ACHN (cell line): ENCODE data around the gene TAT.
"Not testable (repeated sequence)": the region's sequence is repeated elsewhere in the genome, so short reads cannot be mapped to it uniquely, and the experiment has no call there.

Experiments
- DNase-seq: peaks from one replicate; pipeline ENCODE4 v3.0.0-alpha.2; 2015
- in situ Hi-C: cut with HindIII; loops from 2 replicates; pipeline ENCODE4 v1.10.0; 2017; ENCODE audit warnings: low sequenced_read_pairs, low pct_ligation_motif_present, low pct_unique_long_range_greater_than_20kb

The TAT gene

DNA sequence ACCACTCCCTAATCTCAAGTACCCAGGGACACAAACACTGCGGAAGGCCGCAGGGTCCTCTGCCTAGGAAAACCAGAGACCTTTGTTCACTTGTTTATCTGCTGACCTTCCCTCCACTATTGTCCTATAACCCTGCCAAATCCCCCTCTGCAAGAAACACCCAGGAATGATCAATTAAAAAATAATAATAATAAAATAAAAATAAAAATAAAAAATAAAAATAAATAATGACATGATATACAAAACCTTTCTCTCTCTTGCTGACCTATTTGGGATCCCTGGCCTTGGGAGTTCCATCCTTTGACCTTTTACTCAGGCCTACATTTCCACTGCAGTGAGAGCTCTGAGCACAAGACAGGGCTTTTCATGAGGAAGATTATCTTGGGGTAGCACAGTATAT lies 13.2 kb upstream of the TAT start:
- not testable (repeated sequence) for DNase-seq

DNA sequence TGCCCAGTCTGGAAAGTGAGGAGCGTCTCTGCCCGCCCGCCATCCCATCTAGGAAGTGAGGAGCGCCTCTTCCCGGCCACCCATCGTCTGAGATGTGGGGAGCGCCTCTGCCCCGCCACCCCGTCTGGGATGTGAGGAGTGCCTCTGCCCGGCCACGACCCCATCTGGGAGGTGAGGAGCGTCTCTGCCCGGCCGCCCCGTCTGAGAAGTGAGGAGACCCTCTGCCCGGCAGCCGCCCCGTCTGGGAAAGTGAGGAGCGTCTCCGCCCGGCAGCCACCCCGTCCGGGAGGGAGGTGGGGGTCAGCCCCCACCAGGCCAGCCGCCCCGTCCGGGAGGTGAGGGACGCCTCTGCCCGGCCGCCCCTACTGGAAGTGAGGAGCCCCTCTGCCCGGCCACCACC lies 12.4 kb upstream of the TAT start:
- DNase-seq, in situ Hi-C loops: not testable (repeated sequence)

More for the DNA sequence above, 13.2 kb upstream of the TAT start:
- in situ Hi-C loops: not testable (repeated sequence)

GRCh38 chr16:71585318-71585703 lies 8.4 kb upstream of the TAT start:
- DNase-seq: no peak
- in situ Hi-C loops: no loop called here

DNA sequence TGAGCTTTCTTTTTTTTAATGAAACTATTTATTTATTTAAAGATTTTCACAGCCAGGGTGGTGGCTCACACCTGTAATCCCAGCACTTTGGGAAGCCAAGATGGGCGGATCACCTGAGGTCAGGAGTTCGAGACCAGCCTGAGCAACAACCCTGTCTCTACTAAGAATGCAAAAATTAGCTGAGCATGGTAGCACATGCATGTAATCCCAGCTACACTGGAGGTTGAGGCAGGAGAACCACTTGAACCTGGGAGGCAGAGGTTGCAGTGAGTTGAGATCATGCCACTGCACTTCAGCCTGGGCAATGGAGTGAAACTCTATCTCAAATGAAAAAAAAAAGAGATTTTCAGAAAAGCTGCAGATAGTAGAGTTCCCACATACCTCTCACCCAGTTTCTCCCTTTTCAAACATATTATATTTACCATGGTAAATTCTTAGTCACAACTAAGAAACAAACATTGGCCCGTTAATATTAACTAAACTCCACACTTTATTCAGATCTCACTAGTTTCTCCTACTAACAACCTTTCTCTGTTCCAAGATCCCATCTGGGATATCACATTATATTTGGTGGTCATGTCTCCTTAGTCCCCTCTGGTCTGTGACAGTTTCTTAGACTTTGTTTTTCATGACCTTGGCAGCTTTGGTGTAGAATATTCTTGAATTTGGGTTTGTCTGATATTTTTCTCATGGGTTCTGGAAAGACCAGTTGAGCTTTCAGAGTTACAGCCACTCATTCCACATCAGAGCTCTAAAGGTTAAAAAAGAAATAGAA lies 7.8 kb upstream of the TAT start:
- in situ Hi-C loops: no loop called here
- DNase-seq: no peak

DNA sequence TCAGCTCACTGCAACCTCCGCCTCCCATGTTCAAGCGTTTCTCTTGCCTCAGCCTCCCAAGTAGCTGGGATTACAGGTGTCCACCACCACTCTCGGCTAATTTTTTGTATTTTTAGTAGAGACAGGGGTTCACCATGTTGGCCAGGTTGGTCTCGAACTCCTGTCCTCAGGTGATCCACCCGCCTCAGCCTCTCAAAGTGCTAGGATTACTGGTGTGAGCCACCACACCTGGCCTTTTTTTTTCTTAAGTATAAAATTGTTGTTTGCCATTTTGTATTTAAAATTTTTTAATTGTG lies 5.6 kb upstream of the TAT start:
- in situ Hi-C loops, DNase-seq: not testable (repeated sequence)

DNA sequence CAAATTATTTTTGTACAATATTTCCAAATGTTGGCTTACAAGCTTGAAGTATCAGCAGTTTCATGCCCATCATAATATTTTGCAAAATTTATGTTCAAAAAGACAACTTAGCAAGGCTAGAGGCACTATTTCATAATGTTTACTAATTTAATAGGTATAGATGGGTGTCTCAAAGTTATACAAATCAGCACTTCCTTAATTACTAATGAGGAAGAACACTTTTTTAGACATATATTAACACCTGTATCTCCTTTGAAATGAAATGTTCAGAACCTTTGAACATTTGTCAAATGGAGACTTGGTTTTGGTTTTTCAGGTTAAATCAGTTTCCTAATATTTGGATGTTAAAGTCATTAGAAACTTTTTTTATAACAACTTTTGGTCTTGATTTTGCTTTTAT lies 2.2 kb downstream of the TAT start:
- DNase-seq: no peak
- in situ Hi-C loops: no loop called here

DNA sequence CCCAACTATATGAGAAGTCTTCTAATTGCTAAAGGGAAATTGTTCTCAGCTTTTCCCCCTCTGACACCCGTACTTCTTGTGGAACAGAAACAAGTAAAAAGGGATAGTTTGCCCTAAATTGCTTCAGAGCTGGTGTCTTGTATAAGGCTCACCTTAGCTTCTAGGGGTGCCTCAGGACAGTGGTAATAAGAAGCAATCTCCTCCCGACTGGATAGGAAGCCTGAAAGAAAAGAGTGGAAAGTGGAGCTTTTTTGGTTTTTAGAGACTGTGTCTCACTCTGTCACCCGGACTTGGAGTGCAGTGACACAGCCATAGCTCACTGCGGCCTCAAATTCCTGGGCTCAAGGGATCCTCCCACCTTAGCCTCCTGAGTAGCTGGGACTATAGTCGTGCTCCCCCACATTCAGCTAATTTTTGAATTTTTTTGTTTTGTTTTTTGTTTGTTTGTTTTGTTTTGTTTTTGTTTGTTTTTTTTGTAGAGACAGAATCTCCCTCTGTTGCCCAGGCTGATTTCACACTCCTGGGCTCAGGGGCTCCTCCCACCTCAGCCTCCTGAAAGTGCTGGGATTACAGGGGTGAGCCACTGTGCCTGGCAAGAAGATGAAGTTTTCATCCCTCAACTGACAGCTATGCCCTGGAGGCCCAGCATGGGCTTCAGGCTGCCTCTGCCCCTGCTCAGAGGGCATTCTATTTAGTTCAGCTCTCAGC lies 3.4 kb downstream of the TAT start:
- in situ Hi-C loops: no loop called here

DNA sequence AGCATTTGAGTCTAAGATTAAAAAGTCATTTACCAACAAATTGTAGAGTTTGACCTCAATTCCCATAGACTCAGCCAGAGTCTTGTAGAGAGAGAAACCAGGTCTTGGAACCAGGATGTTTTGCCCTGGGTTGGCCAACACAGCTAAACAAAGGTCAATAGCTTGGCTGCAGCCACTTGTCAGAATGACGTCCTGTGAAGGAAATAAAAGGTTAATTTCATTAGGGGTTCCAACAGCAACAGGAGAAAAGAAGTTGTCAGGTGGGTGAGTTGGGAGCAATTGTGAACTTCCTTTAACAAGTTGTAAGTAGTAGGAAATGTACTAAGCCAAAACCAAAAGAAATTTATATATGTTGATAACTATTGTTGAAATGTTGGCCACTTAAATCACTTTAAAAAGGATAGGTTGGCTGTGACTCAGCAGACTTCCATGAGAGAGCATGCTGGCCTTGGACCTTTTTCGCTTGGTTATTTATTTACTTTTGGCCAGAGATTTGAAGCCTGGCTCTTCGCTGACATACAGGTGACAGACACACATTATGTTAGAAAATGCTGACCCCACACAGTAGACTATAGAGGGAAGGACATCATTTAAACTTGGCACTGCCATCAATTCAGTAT lies 4.3 kb downstream of the TAT start:
- DNase-seq: peak; percentile 19
- in situ Hi-C loops: no loop called here

More for the DNA sequence above, 3.4 kb downstream of the TAT start:
- no peak for DNase-seq

GRCh38 chr16:71570144-71570543 lies 6.7 kb downstream of the TAT start:
- no peak for DNase-seq
- in situ Hi-C loops: no loop called here

DNA sequence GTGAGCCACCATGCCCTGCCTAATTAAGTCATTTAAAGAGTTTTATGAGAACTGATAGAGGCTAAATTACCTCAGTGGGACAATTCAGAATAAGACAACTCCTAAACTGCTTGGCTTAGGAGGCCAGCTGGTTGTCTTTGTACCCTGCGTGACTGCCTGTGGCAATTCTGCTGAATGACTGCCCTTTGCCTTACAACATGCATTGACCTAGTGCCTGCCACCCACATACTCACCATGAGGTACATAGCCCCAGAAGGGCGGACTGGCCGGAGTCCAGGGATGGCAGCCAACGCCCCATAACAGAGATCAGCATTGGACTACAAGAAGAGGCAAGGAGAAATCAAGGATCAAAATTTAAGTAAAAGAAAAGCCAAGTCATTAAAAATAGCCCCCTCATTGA lies 7.3 kb downstream of the TAT start:
- in situ Hi-C loops: no loop called here
- no peak for DNase-seq

DNA sequence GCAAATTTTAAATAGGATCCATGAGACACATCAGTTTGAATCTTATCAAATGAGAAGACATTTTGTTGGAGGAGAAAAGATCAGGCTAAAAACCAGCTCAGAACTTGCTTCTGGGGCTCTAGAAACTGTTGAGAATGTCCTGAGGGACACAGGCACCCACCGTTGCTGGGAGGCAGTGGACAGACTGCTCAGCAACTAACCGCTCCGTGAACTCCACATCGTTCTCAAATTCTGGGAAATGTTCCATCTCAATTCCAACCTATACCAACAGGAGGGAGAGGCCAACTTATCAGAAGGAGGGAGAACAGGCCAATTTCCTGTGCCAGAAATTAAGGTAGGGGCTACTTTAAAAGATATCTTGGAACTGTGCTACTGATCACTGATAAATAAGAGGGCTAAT lies 8.3 kb downstream of the TAT start:
- DNase-seq: no peak
- in situ Hi-C loops: no loop called here

- no peak for DNase-seq
- in situ Hi-C loops: no loop called here
Observed at GRCh38 chr16:71567931-71568330, 9.0 kb downstream of the TAT start.

DNA sequence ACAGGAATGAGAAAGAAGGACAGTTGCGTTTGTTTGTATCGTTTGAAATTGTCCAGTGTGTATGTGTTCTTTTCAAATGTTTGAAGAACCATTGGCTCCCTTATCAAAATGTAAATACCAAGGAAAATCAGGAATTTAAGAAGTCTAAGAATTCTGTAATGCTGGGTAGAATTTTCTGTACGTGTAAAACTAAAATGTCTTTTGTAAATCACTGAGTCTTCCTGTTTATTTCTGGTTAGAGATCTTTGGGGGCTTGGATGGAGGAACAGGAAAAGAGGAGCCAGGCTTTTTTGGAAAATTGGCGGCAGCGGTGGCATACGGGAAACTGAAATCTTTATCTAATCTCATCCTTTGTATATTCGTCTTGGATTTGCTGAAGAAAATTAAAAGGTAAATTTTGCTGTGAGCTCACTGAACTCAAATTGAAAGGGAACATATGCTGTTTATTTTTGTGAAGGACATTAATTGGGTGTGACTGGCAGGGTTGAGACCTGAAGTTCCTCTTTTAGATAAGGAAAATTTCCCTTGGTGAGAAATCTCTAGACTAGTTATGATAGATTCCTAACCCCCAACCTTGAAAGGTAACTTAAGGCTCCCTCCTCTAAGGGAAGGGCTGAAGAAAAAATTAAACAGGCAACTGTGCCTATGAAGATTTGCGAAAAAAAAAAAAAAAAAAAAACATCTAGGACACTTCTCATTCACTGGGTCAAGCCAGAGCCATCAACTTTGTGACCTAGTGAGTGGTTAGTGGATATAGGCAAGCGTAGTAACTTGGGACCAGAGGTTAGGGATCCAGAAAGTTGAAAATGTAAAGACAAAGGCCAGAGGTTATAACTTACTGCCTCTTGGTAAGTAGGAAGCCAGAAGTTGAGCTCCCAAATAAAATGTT lies 10.8 kb downstream of the TAT start:
- DNase-seq: no peak
- in situ Hi-C loops: no loop called here

GRCh38 chr16:71564335-71564967 lies 12.4 kb downstream of the TAT start:
- in situ Hi-C loops: no loop called here
- DNase-seq: no peak

DNA sequence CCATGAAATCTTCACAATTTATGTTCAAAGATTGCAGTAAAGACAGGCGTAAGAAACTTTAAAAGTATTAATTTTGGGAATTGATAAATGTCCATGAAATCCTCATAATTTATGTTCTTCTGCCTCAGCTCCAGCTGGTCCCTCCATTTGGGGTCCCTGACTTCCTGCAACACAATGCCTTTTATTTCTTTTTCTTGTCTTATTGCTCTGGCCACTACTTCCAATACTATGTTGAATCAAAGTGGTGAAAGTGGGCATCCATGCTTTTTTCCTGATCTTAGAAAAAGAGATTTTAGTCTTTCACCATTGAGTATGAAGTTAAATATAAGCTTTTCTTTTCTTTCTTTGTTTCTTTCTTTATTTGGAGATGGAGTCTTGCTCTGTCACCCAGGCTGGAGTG lies 14.3 kb downstream of the TAT start:
- DNase-seq: no peak

GRCh38 chr16:71561886-71562285 lies 15.0 kb downstream of the TAT start:
- in situ Hi-C loops, DNase-seq: not testable (repeated sequence)

More for the DNA sequence above, 14.3 kb downstream of the TAT start:
- in situ Hi-C loops: no loop called here

GRCh38 chr16:71559855-71560254 lies 17.0 kb downstream of the TAT start:
- in situ Hi-C loops: no loop called here

DNA sequence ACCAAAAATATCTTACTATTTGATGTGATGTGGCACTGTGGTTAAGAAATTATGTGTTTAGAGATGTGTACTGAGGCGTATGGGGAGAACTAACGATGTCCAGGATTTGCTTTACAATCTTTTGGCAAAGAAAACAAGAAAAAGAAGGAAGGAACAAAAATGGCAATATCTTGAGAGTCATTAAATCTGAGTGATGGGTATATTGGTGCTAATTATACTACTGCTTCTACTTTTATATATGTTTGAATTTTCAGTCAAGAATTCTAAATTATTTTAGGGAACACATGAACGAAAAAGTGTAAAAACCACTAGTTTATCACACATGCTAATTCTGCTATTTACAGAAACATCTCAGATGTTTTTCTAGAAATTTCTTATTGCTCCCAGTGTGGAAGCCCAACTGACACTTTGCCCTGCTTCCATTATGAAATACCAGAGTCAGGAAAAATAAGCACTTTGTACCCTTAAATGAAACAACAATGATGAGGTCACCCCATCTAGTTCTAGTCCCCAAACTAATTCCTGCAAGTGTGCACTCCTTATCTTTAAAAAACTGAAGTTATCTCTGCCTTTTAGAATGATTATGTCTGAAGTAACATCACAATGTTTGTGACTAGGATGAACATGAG lies 18.8 kb downstream of the TAT start:
- DNase-seq: no peak
- in situ Hi-C loops: no loop called here

More at GRCh38 chr16:71559855-71560254, 17.0 kb downstream of the TAT start:
- no peak for DNase-seq
